K562 (cell line): ENCODE results near the gene TRAPPC8. TPM values are rescaled to one million over a fixed set of nuclear protein-coding genes. Genes with fewer than 3 reads are reported as not detected.
A peak's percentile ranks its signal among the peaks of the same experiment; 100 is the strongest.

ENCODE experiments used
- ARID1B ChIP-seq: fragments of 450-650 bp; IDR thresholded peaks from 2 replicates; pipeline ENCODE4 v1.6.1; 2016; ENCODE audit warnings: antibody characterized with exemption, mild to moderate bottlenecking, inconsistent platforms
- ARID3A ChIP-seq: IDR thresholded peaks from 2 replicates; pipeline ENCODE4 v1.6.1; 2012; ENCODE audit warnings: low read depth, low read length, improper control_type of control experiment, borderline replicate concordance
- CREM ChIP-seq: IDR thresholded peaks from 2 replicates; pipeline ENCODE4 v1.6.1; 2014; ENCODE audit warnings: antibody characterized with exemption, low read depth
- DIDO1 ChIP-seq: fragments of 450-650 bp; IDR thresholded peaks from 2 replicates; pipeline ENCODE4 v1.6.1; 2016; ENCODE audit warnings: low read depth, missing biosample characterization, missing genetic modification characterization
- DPF2 ChIP-seq: fragments of 450-650 bp; IDR thresholded peaks from 2 replicates; pipeline ENCODE4 v1.6.1; 2016
- HCFC1 ChIP-seq: IDR thresholded peaks from 2 replicates; pipeline ENCODE4 v1.6.1; 2012; ENCODE audit warnings: low read depth, low read length, improper control_type of control experiment
- MECOM ChIP-seq: fragments of 250-450 bp; sonication (Bioruptor Pico); IDR thresholded peaks from 2 replicates; pipeline ENCODE4 v1.8.0; 2022; ENCODE audit warnings: inconsistent platforms
- MEIS2 ChIP-seq: fragments of 450-650 bp; IDR thresholded peaks from 2 replicates; pipeline ENCODE4 v1.6.1; 2014; ENCODE audit warnings: mild to moderate bottlenecking; ENCODE audit not compliant: partially characterized antibody
- MTA1 ChIP-seq: fragments of 450-650 bp; IDR thresholded peaks from 2 replicates; pipeline ENCODE4 v1.6.1; 2017; ENCODE audit warnings: borderline replicate concordance
- MYC ChIP-seq, 2 experiments: fragments of 250-450 bp in 1 of 2; sonication (Bioruptor Pico) in 1 of 2; IDR thresholded peaks; 2 replicates each; pipeline versions ENCODE4 v1.5.1 to v1.6.1; 2012 to 2021; ENCODE audit warnings: low read depth in 2 of 2, borderline replicate concordance in 1 of 2, improper control_type of control experiment in 1 of 2, low read length in 1 of 2, mild to moderate bottlenecking in 1 of 2, moderate library complexity in 1 of 2
- PCBP1 ChIP-seq: fragments of 200-400 bp; formaldehyde crosslinking; IDR thresholded peaks from 2 replicates; pipeline ENCODE4 v1.6.1; 2018; ENCODE audit warnings: mild to moderate bottlenecking, low read depth, low read length; ENCODE audit not compliant: poor library complexity, severe bottlenecking
- PML ChIP-seq: IDR thresholded peaks from 2 replicates; pipeline ENCODE4 v1.6.1; 2012; ENCODE audit warnings: low read length, inconsistent platforms
- PRMT5 ChIP-seq: sonication (generic); formaldehyde crosslinking; IDR thresholded peaks from 2 replicates; pipeline ENCODE4 v1.5.0; 2020; ENCODE audit warnings: missing genetic modification reagents
- RUNX1 ChIP-seq: sonication (generic); IDR thresholded peaks from 2 replicates; pipeline ENCODE4 v1.6.1; 2016; ENCODE audit warnings: antibody characterized with exemption, low read depth
- SMAD3 ChIP-seq: fragments of 450-650 bp; formaldehyde crosslinking; conservative IDR thresholded peaks from 2 replicates; pipeline ENCODE4 v1.4.0; 2020; ENCODE audit warnings: mild to moderate bottlenecking
- SMARCA4 ChIP-seq: fragments of 450-650 bp; IDR thresholded peaks from 2 replicates; pipeline ENCODE4 v1.6.1; 2016
- SMARCC2 ChIP-seq: fragments of 450-650 bp; IDR thresholded peaks from 2 replicates; pipeline ENCODE4 v1.6.1; 2017; ENCODE audit warnings: antibody characterized with exemption, moderate library complexity, mild to moderate bottlenecking, low read depth
- SRF ChIP-seq, 2 experiments: fragments of 250-450, 450-650 bp in 1 of 2; sonication (Bioruptor Pico) in 1 of 2; sonication (generic) in 1 of 2; formaldehyde crosslinking; IDR thresholded peaks; 2 replicates each; pipeline versions ENCODE4 v1.5.0 to v1.5.1; 2020 to 2022; ENCODE audit warnings: mild to moderate bottlenecking in 1 of 2, missing genetic modification reagents in 1 of 2
- TEAD1 ChIP-seq, 2 experiments: fragments of 450-650 bp in 1 of 2; sonication (generic) in 1 of 2; formaldehyde crosslinking; IDR thresholded peaks; 2 replicates each; pipeline versions ENCODE4 v1.4.0 to v1.8.0; 2020 to 2022; ENCODE audit warnings: mild to moderate bottlenecking in 2 of 2, missing genetic modification reagents in 1 of 2
- TSC22D4 ChIP-seq: fragments of 450-650 bp; IDR thresholded peaks from 2 replicates; pipeline ENCODE4 v1.6.1; 2016; ENCODE audit warnings: missing genetic modification characterization, missing biosample characterization, control low read depth
- ZC3H4 ChIP-seq: sonication (generic); formaldehyde crosslinking; IDR thresholded peaks from 2 replicates; pipeline ENCODE4 v1.9.0; 2021; ENCODE audit warnings: missing genetic modification reagents, borderline replicate concordance
- ZEB2 ChIP-seq: fragments of 450-650 bp; IDR thresholded peaks from 2 replicates; pipeline ENCODE4 v1.6.1; 2016
- ZNF445 ChIP-seq: fragments of 250-450 bp; sonication (Bioruptor Pico); IDR thresholded peaks from 2 replicates; pipeline ENCODE4 v1.4.0; 2020; ENCODE audit warnings: low read depth, mild to moderate bottlenecking, moderate library complexity
- ZNF644 ChIP-seq: fragments of 200-800 bp; sonication (Bioruptor generic); IDR thresholded peaks from 2 replicates; pipeline ENCODE4 v1.6.1; 2016; ENCODE audit warnings: low read depth, missing genetic modification characterization, missing compliant biosample characterization
- ZNF695 ChIP-seq: fragments of 450-650 bp; formaldehyde crosslinking; IDR thresholded peaks from 2 replicates; pipeline ENCODE4 v1.4.0; 2020; ENCODE audit warnings: mild to moderate bottlenecking, moderate library complexity
- ZNF76 ChIP-seq: fragments of 250-450 bp; sonication (Bioruptor Pico); IDR thresholded peaks from 2 replicates; pipeline ENCODE4 v1.4.0; 2020; ENCODE audit warnings: mild to moderate bottlenecking, moderate library complexity, borderline replicate concordance
- ZNF766 ChIP-seq: fragments of 200-800 bp; sonication (Bioruptor generic); conservative IDR thresholded peaks from 2 replicates; pipeline ENCODE4 v1.6.1; 2016; ENCODE audit warnings: missing genetic modification characterization, missing compliant biosample characterization
- polyA plus RNA-seq, 8 experiments: library from polyadenylated mRNA; depleted of rRNA in 4 of 8; stranded (reverse) in 5 of 8; unstranded in 3 of 8; fragments of >200 nt; fragmentation: Nextera tagmentation in 2 of 8; fragmentation: Illumina TruSeq in 1 of 8; extraction: Ambion mirVana in 2 of 8; extraction: Trizol in 1 of 8; gene quantifications; 2 replicates each; pipeline versions ENCODE4 v1.2.1 to v1.2.3, GENCODE V29; 2011 to 2014; ENCODE audit warnings: inconsistent platforms in 1 of 8, missing spikeins in 1 of 8
- total RNA-seq, 7 experiments: library from RNA; depleted of rRNA in 6 of 7; stranded (reverse); fragments of >200 nt in 6 of 7; fragmentation: Illumina TruSeq in 2 of 7; extraction: Trizol in 2 of 7; gene quantifications; 2 replicates each; pipeline versions ENCODE4 v1.2.1 to v1.2.3, GENCODE V29; 2011 to 2021; ENCODE audit warnings: low replicate concordance in 1 of 7
- TF ChIP-seq, protein P1 (sequence below), 2 experiments: fragments of 450-650 bp in 1 of 2; sonication (generic) in 1 of 2; formaldehyde crosslinking in 1 of 2; IDR thresholded peaks in 1 of 2; conservative IDR thresholded peaks in 1 of 2; 2 replicates each; pipeline versions ENCODE4 v1.6.1 to v1.8.1; 2016 to 2023; ENCODE audit warnings: mild to moderate bottlenecking in 2 of 2, moderate library complexity in 2 of 2, inconsistent platforms in 1 of 2, missing genetic modification reagents in 1 of 2

The TRAPPC8 gene
- total and polyA plus RNA-seq, 9 of the 15 experiments (the other 6 are each of a cell fraction or from before 2014, with no cell fraction given), result 20.1 to 111 (median 35.6) TPM

GRCh38 chr18:31821545-31822171, 121.3 kb downstream of the TRAPPC8 start (continued):
- TF ChIP-seq SRF (CRISPR knock-in tag; IDR thresholded peaks at IDR 0.05) (peak in 1 of 2 experiments; percentile 80; a peak in 2 of 4 replicates), ARID1B (peak; percentile 97), DPF2 (peak; percentile 88), PRMT5 (CRISPR knock-in tag) (no peak), ZEB2 (peak; percentile 96), MYC (IDR thresholded peaks at IDR 0.05; ENCODE audit: low read depth, low read length) (peak; percentile 31; the same call in 1 of the 2 replicates), MYC (CRISPR knock-in tag; IDR thresholded peaks at IDR 0.05; ENCODE audit: borderline replicate concordance, low read depth) (no peak), TSC22D4 (tag) (no peak), DIDO1 (tag) (peak; percentile 48; the same call in 1 of the 2 replicates), PCBP1 (no peak), HCFC1 (no peak), SMAD3 (peak; percentile 86), MECOM (peak; percentile 67; the same call in 1 of the 2 replicates), ZNF766 (CRISPR knock-in tag) (peak; percentile 93), MTA1 (peak; percentile 76), SMARCC2 (peak; percentile 88), ZC3H4 (CRISPR knock-in tag) (no peak), ZNF644 (tag) (peak; percentile 91), ZNF76 (CRISPR knock-in tag) (0 out of 2 replicates have a peak, but pooled peaks have one; percentile 46), RUNX1 (no peak), ZNF445 (CRISPR knock-in tag) (no peak), CREM (peak; percentile 21), ARID3A (no peak), ZNF695 (CRISPR knock-in tag) (no peak), TEAD1 (CRISPR knock-in tag; IDR thresholded peaks at IDR 0.05) (peak; percentile 90 to 94), SMARCA4 (peak; percentile 93), PML (peak; percentile 83), MEIS2 (peak; percentile 3)
- TF ChIP-seq, protein P1, sequence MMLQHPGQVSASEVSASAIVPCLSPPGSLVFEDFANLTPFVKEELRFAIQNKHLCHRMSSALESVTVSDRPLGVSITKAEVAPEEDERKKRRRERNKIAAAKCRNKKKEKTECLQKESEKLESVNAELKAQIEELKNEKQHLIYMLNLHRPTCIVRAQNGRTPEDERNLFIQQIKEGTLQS (IDR thresholded peaks at IDR 0.05), result peak; percentile 32; the same call in 1 of the 2 replicates
- TF ChIP-seq, protein P1 (CRISPR knock-in tag; conservative IDR thresholded peaks at IDR 0.05), result peak; percentile 45; the same call in 1 of the 2 replicates
